ENCODE data around the gene GLP1R.

GLP1R gene

GRCh38 chr6:39048481-39049399, at the start of gene GLP1R:
Gene GLP1R, plus strand, starts transcription at chr6:39048781. Its CDS starts 60 bp downstream, at chr6:39048841.
- no peak for DNase-seq (ENCODE audit: low read depth, low spot score)

- no peak for DNase-seq (ENCODE audit: low read depth, low spot score)
Measured at GRCh38 chr6:39003072-39003471, 45.5 kb upstream of the GLP1R start.

DNA sequence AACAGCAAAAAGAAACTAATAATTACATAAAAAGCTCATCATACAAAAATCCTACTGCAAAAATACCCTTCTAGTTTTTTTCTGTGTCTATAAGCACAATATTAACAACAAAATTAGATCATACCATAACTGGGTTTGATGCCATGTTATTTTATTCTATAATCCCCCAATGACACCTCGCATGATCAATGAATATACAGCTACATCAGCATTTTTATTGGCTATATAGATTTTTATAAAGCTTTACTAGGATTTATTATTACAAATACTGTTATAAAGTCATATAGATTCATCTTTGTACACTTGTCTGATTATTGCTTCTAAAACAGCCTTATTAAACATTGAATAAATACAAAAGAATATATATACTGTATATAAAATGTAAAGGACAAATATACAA, 45.1 kb upstream of the GLP1R start:
- DNase-seq (ENCODE audit: low read depth, low spot score): no peak

GRCh38 chr6:39004801-39005200, 43.8 kb upstream of the GLP1R start:
- DNase-seq (ENCODE audit: low read depth, low spot score): no peak

DNA sequence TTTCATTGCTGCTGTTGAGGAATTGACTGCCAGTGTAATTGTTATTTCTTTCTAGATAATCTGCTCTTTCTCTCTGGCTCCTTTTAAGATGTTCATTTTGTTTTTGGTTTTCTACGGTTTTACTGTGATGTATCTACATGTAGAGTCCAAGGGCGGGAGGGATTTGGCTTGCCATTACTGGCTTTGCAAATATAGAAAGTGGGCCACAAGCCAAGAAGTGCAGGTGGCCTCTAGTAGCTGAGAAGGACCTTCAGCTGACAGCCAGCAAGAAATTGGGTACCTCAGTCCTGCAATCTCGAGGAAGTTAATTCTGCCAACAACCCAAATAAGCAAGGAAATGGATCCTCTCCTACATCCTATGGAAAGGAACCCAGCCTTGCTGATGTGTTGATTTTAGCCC, 42.8 kb upstream of the GLP1R start:
- no peak for DNase-seq (ENCODE audit: low read depth, low spot score)

- DNase-seq (ENCODE audit: low read depth, low spot score): no peak
Measured at GRCh38 chr6:39007575-39007974, 41.0 kb upstream of the GLP1R start.

DNA sequence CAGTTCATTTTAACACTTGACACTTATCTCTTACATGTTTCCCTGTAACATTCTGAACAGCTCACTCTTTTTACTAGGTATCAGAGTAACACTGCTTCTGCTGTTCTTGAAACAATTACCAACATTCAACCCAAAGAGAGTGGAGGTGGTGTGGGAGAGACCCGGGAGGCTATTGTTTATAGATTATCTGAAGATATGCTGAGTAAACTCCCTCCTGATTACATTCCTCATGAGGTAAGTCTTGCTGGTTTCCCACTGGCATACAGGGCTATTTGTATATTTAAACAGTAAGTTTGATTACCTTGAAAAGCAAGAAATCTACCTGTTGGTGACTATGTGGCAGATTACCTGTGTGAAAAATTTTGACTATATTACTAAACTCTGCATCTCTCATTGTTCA, 39.8 kb upstream of the GLP1R start:
- no peak for DNase-seq (ENCODE audit: low read depth, low spot score)

GRCh38 chr6:39009476-39009875, 39.1 kb upstream of the GLP1R start:
- DNase-seq (ENCODE audit: low read depth, low spot score): no peak

DNA sequence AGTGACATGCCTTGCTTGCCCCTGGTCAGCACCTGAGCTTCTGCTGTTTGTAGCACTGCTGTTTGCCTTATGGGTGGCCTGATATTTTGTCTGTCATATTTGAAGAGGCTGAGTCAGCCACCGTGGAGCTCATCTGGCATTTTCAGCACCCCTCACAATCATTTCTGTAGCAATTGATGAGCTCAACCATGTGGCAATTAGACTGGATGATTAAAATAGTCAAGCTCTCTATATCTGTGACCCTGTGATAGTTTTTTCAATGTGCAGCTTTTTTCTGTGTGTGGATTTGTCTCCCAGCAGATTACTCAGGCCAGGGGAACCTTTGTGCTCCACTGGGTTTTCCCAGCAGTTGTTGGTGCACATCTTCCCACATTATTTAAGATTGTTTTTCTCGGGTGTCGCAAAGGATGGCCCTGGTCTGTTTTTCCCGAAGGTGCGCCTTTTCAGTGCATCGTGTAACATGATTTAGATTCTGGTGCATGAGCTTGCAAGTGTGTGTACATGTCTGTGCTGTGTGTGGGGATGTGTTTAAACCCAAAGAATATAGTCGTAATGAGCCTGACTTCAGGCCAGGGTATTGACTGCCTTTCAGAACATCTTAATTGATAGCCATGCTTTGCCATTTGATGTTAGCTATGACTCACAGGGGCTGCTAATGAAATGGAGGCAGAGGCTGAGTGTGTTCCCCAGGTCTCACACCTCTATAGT, 31.6 kb upstream of the GLP1R start:
- no peak for DNase-seq (ENCODE audit: low read depth, low spot score)

GRCh38 chr6:39017547-39017880, 31.1 kb upstream of the GLP1R start:
- DNase-seq (ENCODE audit: low read depth, low spot score): no peak

GRCh38 chr6:39018103-39018502, 30.5 kb upstream of the GLP1R start:
- no peak for DNase-seq (ENCODE audit: low read depth, low spot score)

GRCh38 chr6:39020136-39020535, 28.4 kb upstream of the GLP1R start:
- no peak for DNase-seq (ENCODE audit: low read depth, low spot score)

DNA sequence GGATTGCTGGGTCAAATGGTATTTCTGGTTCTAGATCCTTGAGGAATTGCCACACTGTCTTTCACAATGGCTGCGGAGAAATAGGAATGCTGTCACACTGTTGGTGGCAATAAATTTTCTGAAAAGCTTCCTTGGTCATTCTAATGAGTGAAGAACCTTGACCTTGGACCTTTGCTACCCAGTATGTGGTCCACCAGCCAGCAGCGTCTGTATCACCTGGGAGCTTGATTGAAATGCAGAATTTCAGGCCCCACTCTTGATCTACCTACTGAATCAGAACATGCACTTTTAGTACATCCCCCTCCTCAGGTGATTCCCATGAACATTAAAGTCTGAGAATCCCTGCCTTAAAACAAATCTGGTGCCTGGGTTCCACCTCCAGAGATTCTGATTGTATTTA, 27.5 kb upstream of the GLP1R start:
- DNase-seq (ENCODE audit: low read depth, low spot score): no peak

- no peak for DNase-seq (ENCODE audit: low read depth, low spot score)
Measured at GRCh38 chr6:39021779-39022178, 26.8 kb upstream of the GLP1R start.

DNA sequence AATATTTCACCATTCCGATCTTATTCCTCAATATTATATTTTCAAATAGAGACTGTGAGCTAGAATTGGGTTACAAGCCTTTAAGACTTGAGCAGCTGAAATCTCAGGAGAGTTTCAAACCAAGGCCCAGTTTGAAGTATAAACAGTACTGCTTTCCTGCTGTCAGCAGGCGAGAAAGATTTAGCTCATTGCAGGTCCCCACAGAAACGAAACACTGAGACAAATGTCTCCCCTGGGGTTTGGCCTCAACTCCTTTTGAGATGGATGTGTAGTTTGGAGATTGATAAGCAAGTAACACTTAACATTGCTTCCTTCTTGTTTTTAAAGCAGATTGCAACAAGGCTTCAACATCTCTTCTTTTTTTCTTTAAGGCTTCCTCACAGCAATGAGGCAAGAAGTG, 22.4 kb upstream of the GLP1R start:
- no peak for DNase-seq (ENCODE audit: low read depth, low spot score)

DNA sequence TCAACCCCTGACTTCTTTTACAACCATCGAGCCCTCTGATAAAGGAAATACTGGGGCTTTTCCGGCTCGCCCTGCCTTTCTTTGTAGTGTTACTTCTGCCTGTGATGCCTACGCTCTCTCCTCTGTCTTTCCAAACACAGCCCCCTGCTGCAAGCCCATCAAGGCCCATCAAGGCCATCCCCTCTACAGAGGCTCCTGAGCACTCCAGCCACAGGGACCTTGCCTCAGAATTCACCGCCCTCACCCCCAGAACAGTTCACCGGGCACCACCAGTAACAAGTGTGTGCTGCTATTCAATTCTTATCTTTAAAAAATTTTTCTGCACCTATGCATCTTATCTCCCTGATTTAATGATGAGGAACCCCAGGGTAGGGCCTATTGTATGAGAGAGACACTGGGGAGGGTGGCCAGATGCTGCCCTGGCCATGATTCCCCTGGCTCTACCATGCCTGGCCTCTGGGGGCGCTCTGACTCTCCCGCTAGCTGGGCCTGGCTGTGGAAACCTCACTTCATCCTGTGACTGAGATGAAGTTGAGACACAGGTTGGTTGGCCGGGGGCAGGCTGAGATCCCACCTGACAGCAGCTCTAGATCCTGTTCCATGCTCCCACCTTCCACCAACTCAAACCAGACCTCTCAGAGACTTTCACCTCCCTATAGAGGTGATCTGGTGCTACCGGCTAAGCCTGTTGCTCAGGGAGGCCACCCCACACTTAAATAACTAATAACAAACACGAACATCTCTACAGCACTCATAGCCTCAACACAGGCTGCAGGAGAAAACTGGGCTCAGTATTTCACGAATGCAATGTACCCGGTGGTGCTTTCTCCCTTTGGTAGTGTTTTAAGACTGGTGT, 19.2 kb upstream of the GLP1R start:
- no peak for DNase-seq (ENCODE audit: low read depth, low spot score)

DNA sequence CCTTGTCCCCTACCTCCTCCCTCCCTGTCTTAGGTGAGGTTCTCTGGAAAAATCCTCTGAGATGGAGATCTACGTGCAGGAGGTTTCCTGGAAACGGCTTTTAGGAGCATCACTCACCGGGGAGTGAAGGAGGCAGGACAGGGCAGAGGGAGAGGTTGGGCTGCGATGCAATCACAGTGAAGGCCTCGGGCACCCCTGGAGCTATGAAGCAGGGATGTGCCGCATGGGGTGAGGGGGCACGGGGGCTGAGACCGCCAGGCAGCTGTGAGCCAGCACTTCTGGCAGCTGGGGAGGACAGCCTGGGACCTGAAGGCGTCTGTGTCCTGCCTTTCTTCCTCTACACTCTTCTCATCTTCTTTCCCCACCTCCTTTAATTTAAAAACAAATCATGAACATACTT, 12.9 kb upstream of the GLP1R start:
- no peak for DNase-seq (ENCODE audit: low read depth, low spot score)

- no peak for DNase-seq (ENCODE audit: low read depth, low spot score)
Measured at GRCh38 chr6:39037082-39037508, 11.5 kb upstream of the GLP1R start.

- DNase-seq (ENCODE audit: low read depth, low spot score): no peak
Measured at GRCh38 chr6:39037707-39038106, 10.9 kb upstream of the GLP1R start.

DNA sequence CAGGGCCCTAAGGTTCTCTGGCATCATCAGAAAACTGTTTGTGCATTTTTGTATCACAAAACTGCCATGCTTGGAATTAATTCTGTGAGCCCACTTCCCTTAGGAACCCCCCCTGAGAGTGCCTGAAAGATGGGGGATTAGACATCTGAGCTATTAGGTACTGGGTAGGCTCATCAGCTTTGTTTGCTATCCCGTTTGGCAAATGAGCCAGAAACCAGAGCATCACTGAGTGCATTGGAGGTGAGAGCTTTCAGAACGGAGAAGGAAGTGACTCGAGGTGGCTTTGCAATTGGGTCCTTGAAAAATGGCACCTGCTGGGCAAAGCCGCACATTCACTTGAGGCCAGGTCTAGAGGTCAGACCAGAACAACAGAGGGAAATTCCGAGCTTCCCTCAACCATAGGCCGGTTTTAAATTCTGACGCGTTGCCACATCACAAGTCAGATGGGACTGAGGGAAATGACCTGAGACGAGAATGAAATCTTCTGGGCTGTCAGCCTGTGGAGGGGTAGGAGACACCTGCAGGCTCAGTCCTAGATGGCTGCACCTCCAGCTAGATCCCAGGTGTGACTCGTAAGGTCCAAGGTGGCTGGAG, 8.4 kb upstream of the GLP1R start:
- no peak for DNase-seq (ENCODE audit: low read depth, low spot score)

DNA sequence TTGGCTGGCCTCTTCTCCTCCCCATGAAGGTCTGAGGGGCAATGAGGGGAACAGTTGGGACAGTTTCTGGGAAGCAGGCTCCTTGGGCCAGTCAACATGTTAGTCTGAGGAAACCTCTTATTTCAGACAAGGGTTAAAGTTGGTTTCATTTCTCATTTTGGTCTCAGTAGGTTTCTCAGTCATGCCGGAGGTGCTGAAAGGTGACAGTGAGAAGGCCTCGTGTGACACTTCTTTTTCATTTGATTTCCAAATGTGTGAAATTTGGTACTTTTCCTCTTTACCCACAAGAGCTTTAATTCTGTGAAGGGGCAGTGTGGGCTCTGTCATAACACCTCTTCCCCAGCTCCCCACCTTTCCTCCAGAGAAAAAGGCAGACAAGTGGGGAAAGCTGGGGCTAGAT, 7.5 kb upstream of the GLP1R start:
- DNase-seq (ENCODE audit: low read depth, low spot score): no peak

DNA sequence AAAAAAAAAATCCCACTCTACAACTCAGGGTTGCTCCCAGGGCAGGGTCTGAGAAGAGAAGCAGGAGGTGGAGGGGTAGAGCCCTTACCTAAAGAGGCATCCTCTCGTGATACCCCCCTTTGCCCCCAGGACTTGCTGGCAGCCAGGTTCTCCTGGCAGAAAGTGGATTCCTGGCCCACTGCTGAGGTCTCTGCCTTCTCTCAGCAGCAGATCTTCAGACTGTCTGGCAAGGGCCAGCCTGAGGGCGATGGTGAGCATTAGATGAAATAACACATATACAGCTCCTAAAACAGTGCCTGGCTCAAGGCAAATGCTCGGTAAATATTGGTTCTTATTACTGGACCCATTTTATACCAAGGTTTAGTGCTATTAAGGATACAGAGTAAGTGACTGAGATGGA, 4.8 kb upstream of the GLP1R start:
- DNase-seq (ENCODE audit: low read depth, low spot score): no peak
